K562 (cell line): ENCODE results near the gene COPB2. TPM values are rescaled to one million over a fixed set of nuclear protein-coding genes. Genes with fewer than 3 reads are reported as not detected.

ENCODE experiments used
- ATAC-seq: fragments of 200-7000 bp; cut with Tn5 transposase; 3 replicates; pipeline ENCODE4 v1.9.1; 2020; ENCODE audit warnings: moderate library complexity
- BruUV-seq: library from RNA; stranded (reverse); fragments of 400-500 nt; replicated peaks from 2 replicates; lab custom pipeline; 2021; lab: Mats Ljungman, UMichigan
- CTCF ChIA-PET: fragments of 300-600 bp; formaldehyde crosslinking; extraction: SDS; loops from one replicate; lab custom pipeline; 2021; ENCODE audit warnings: low intra/inter-chr PET ratio; lab: Yijun Ruan, JAX
- POLR2A ChIA-PET: fragments of 300-600, 350-650 bp; sonication (Branson Sonifier 250); formaldehyde crosslinking; extraction: SDS; loops from one replicate; lab custom pipeline; 2021; ENCODE audit warnings: antibody characterized with exemption, inconsistent platforms; lab: Yijun Ruan, JAX
- DNase-seq, 4 experiments: peaks; one replicate each; pipeline versions ENCODE4 v3.0.0 to v3.0.0-alpha.2; 2011 to 2018; ENCODE audit warnings: low spot score in 3 of 4, mixed read lengths in 3 of 4; ENCODE audit errors: extremely low read depth in 1 of 4
- FAIRE-seq: peaks from 2 replicates; lab custom pipeline; 2011; peaks lifted over from hg19 to GRCh38; lab: Jason Lieb, UNC
- H2AFZ ChIP-seq: 2 replicates; pipeline ENCODE4 v1.6.0; 2011; ENCODE audit warnings: low read depth, low read length, control low read depth, inconsistent platforms
- H3K27ac ChIP-seq: fragments of 200-600 bp; 3 replicates; pipeline ENCODE4 v1.8.0; 2011; ENCODE audit warnings: low read depth, mild to moderate bottlenecking, control low read depth, inconsistent platforms, low read length, moderate library complexity, mixed read lengths; ENCODE audit errors: extremely low read depth
- H3K27me3 ChIP-seq, 2 experiments: fragments of 300-600 bp in 1 of 2; 2 replicates in 1 of 2; 3 replicates in 1 of 2; pipeline versions ENCODE4 v1.6.0 to v1.8.0; 2011; ENCODE audit warnings: inconsistent platforms in 2 of 2, low read length in 2 of 2, mild to moderate bottlenecking in 1 of 2, mixed read lengths in 1 of 2, moderate library complexity in 1 of 2; ENCODE audit not compliant: control insufficient read depth in 2 of 2, insufficient read depth in 2 of 2
- H3K36me3 ChIP-seq: fragments of 300-600 bp; 3 replicates; pipeline ENCODE4 v1.8.0; 2011; ENCODE audit warnings: mild to moderate bottlenecking, low read length, inconsistent platforms; ENCODE audit not compliant: control insufficient read depth, insufficient read depth
- H3K4me1 ChIP-seq, 2 experiments: fragments of 200-600 bp in 1 of 2; replicated peaks in 1 of 2; 2 replicates in 1 of 2; 3 replicates in 1 of 2; pipeline versions ENCODE4 v1.5.1 to v1.8.0; 2011; ENCODE audit warnings: inconsistent platforms in 2 of 2, low read length in 2 of 2, mild to moderate bottlenecking in 1 of 2, mixed read lengths in 1 of 2, moderate library complexity in 1 of 2; ENCODE audit not compliant: control insufficient read depth in 2 of 2, insufficient read depth in 2 of 2
- H3K4me2 ChIP-seq: 2 replicates; pipeline ENCODE4 v1.6.1; 2011; ENCODE audit warnings: low read length, control low read depth, inconsistent platforms, mixed read lengths; ENCODE audit not compliant: insufficient read depth
- H3K4me3 ChIP-seq: fragments of 200-600 bp; sonication (generic), shearing (Covaris generic); 2 replicates; pipeline ENCODE4 v1.5.1; 2016; ENCODE audit warnings: control low read depth, inconsistent platforms
- H3K79me2 ChIP-seq: fragments of 200-600 bp; 3 replicates; pipeline ENCODE4 v1.8.0; 2011; ENCODE audit warnings: low read length, inconsistent platforms; ENCODE audit not compliant: control insufficient read depth, insufficient read depth
- H3K9ac ChIP-seq, 2 experiments: 2 replicates each; pipeline versions ENCODE4 v1.6.0 to v1.6.1; 2011; ENCODE audit warnings: low read depth in 2 of 2, low read length in 2 of 2, control low read depth in 1 of 2, inconsistent platforms in 1 of 2, mild to moderate bottlenecking in 1 of 2, mixed read lengths in 1 of 2; ENCODE audit not compliant: insufficient read depth in 1 of 2
- H3K9me1 ChIP-seq: one replicate; pipeline ENCODE4 v1.6.0; 2011; ENCODE audit warnings: inconsistent platforms, mild to moderate bottlenecking, low read length, moderate library complexity; ENCODE audit not compliant: control insufficient read depth, insufficient read depth
- H3K9me3 ChIP-seq: replicated peaks from 2 replicates; pipeline ENCODE4 v1.5.1; 2011; ENCODE audit warnings: low read depth, low read length, inconsistent platforms; ENCODE audit not compliant: control insufficient read depth, insufficient read depth
- H4K20me1 ChIP-seq: replicated peaks from 2 replicates; pipeline ENCODE4 v1.6.1; 2011; ENCODE audit warnings: low read length, inconsistent platforms, mixed read lengths; ENCODE audit not compliant: control insufficient read depth, insufficient read depth
- ARID1B ChIP-seq: fragments of 450-650 bp; IDR thresholded peaks from 2 replicates; pipeline ENCODE4 v1.6.1; 2016; ENCODE audit warnings: antibody characterized with exemption, mild to moderate bottlenecking, inconsistent platforms
- CBFA2T3 ChIP-seq: fragments of 450-650 bp; IDR thresholded peaks from 2 replicates; pipeline ENCODE4 v1.6.1; 2017
- CREB3L1 ChIP-seq: fragments of 450-650 bp; IDR thresholded peaks from 2 replicates; pipeline ENCODE4 v1.6.1; 2014; ENCODE audit warnings: low read depth, mild to moderate bottlenecking, moderate library complexity, borderline replicate concordance
- NFE2L1 ChIP-seq: fragments of 450-650 bp; IDR thresholded peaks from 2 replicates; pipeline ENCODE4 v1.6.1; 2016; ENCODE audit warnings: missing genetic modification characterization, low read depth, mild to moderate bottlenecking, missing compliant biosample characterization, moderate library complexity, borderline replicate concordance
- THAP7 ChIP-seq: fragments of 250-450 bp; sonication (Bioruptor Pico); IDR thresholded peaks from 2 replicates; pipeline ENCODE4 v1.5.0; 2021
- ZBTB1 ChIP-seq: sonication (generic); formaldehyde crosslinking; IDR thresholded peaks from 2 replicates; pipeline ENCODE4 v1.8.1; 2023; ENCODE audit warnings: missing genetic modification reagents, low read depth, mild to moderate bottlenecking, borderline replicate concordance
- ZC3H8 ChIP-seq: fragments of 450-650 bp; IDR thresholded peaks from 2 replicates; pipeline ENCODE4 v1.6.1; 2017
- WGBS: fragments of 100-300 bp; shearing (Covaris generic); methylation state at CpG from one replicate; pipeline ENCODE4 v1.1.6; 2016; ENCODE audit warnings: low coverage, mixed read lengths; ENCODE audit not compliant: insufficient coverage; ENCODE audit errors: missing lambda C conversion rate; 5-methylcytosine and 5-hydroxymethylcytosine counted together
- in situ Hi-C: fragments of 300-500 bp; cut with MboI; formaldehyde crosslinking; loops from 4 replicates; pipeline ENCODE4 v1.15.0; 2018; ENCODE audit warnings: inconsistent platforms, mixed read lengths
- intact Hi-C: fragments of 100-400 bp; cut with micrococcal nuclease; formaldehyde crosslinking; loops from 2 replicates; pipeline ENCODE4 v1.14.2; 2022
- polyA plus RNA-seq, 8 experiments: library from polyadenylated mRNA; depleted of rRNA in 4 of 8; stranded (reverse) in 5 of 8; unstranded in 3 of 8; fragments of >200 nt; fragmentation: Nextera tagmentation in 2 of 8; fragmentation: Illumina TruSeq in 1 of 8; extraction: Ambion mirVana in 2 of 8; extraction: Trizol in 1 of 8; gene quantifications; 2 replicates each; pipeline versions ENCODE4 v1.2.1 to v1.2.3, GENCODE V29; 2011 to 2014; ENCODE audit warnings: inconsistent platforms in 1 of 8, missing spikeins in 1 of 8
- total RNA-seq, 7 experiments: library from RNA; depleted of rRNA in 6 of 7; stranded (reverse); fragments of >200 nt in 6 of 7; fragmentation: Illumina TruSeq in 2 of 7; extraction: Trizol in 2 of 7; gene quantifications; 2 replicates each; pipeline versions ENCODE4 v1.2.1 to v1.2.3, GENCODE V29; 2011 to 2021; ENCODE audit warnings: low replicate concordance in 1 of 7
- TF ChIP-seq, protein P1 (sequence below): fragments of 450-650 bp; IDR thresholded peaks from 2 replicates; pipeline ENCODE4 v1.6.1; 2017; ENCODE audit warnings: antibody characterized with exemption, mild to moderate bottlenecking

The COPB2 gene
- total and polyA plus RNA-seq, 9 of the 15 experiments (the other 6 are each of a cell fraction or from before 2014, with no cell fraction given): 64.3 to 189 (median 130) TPM

DNA sequence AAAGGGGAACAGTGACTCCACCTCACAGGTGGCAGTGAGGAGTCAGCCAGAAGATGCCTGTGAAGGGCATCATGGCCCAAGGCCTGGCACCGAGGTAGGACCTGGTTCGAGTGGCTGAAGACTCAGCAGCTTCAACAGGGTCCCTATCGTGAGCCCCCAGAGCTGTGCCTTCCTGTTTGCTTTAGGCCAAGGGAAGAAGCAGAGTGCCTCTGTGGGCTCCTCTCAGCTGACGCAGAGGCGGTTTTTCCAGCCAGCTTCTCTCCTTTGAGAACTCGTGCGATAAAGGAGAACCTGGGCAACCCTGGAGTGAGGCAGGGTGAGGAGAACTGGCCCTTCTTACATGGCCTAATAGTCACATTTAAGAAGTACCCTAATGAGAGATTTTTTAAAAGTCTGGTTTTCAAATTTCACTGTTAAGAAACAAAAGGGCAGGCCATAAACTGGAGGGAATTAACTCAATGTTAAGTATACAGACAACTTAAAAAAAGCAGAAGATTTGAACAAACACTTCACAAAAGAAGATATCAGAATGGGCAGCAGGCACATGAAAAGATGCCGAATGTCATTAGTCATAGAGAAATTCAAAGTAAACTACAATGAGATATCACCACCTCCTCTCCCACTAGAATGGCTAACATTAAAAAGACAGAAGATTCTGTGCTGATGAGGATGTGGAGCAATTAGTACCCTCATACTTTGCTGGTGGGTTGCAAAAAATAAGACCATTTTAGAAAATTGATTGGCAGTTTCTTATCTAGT, 68.7 kb downstream of the COPB2 start:
- H3K9ac ChIP-seq: peak overlapping the region in 1 of 2 experiments; percentile 78; a peak in 1 of 4 replicates
- H3K4me3 ChIP-seq: no peak overlapping the region
- TF ChIP-seq ARID1B (0 out of 2 replicates have a peak, but pooled peaks have one; percentile 40), ZC3H8 (no peak), CREB3L1 (no peak), NFE2L1 (no peak), THAP7 (CRISPR knock-in tag) (no peak), ZBTB1 (CRISPR knock-in tag) (no peak), CBFA2T3 (peak; percentile 39)
- TF ChIP-seq, protein P1, sequence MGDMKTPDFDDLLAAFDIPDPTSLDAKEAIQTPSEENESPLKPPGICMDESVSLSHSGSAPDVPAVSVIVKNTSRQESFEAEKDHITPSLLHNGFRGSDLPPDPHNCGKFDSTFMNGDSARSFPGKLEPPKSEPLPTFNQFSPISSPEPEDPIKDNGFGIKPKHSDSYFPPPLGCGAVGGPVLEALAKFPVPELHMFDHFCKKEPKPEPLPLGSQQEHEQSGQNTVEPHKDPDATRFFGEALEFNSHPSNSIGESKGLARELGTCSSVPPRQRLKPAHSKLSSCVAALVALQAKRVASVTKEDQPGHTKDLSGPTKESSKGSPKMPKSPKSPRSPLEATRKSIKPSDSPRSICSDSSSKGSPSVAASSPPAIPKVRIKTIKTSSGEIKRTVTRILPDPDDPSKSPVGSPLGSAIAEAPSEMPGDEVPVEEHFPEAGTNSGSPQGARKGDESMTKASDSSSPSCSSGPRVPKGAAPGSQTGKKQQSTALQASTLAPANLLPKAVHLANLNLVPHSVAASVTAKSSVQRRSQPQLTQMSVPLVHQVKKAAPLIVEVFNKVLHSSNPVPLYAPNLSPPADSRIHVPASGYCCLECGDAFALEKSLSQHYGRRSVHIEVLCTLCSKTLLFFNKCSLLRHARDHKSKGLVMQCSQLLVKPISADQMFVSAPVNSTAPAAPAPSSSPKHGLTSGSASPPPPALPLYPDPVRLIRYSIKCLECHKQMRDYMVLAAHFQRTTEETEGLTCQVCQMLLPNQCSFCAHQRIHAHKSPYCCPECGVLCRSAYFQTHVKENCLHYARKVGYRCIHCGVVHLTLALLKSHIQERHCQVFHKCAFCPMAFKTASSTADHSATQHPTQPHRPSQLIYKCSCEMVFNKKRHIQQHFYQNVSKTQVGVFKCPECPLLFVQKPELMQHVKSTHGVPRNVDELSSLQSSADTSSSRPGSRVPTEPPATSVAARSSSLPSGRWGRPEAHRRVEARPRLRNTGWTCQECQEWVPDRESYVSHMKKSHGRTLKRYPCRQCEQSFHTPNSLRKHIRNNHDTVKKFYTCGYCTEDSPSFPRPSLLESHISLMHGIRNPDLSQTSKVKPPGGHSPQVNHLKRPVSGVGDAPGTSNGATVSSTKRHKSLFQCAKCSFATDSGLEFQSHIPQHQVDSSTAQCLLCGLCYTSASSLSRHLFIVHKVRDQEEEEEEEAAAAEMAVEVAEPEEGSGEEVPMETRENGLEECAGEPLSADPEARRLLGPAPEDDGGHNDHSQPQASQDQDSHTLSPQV: peak; percentile 42; the same call in 1 of the 2 replicates
- peaks cover 32 to 36% of the 10 kb centered on the region in 2 experiments; a peak in 4 of 5 replicates for H3K4me1 ChIP-seq
- FAIRE-seq: no peak
- H3K27me3 ChIP-seq: no peaks in the 10 kb centered on the region
- H3K4me2 ChIP-seq: no peak overlapping the region
- no peak for ATAC-seq
- H4K20me1 ChIP-seq: no peaks in the 10 kb centered on the region
- H3K79me2 ChIP-seq: no peaks in the 10 kb centered on the region
- no peak for DNase-seq
- H2AFZ ChIP-seq: peak overlapping the region; percentile 71
- 49% methylated on average over 8 of the region's 8 CpGs for WGBS
- ChIA-PET CTCF (no interaction called here), POLR2A (interaction anchor here (0.6 to 1.1 kb wide), 2 partner anchors 32 to 56 kb away, joined by 3 read pairs; no protein-coding TSS in a partner anchor)
- in situ Hi-C loops (no loop called here), intact Hi-C loops (loop anchor here (10.0 kb wide), 1 partner anchor 96 kb away; no protein-coding TSS in a partner anchor)
- no peaks in the 10 kb centered on the region for H3K9me1 ChIP-seq
- BruUV-seq: no TSS peak
- H3K36me3 ChIP-seq: no peaks in the 10 kb centered on the region
- H3K27ac ChIP-seq: no peak overlapping the region
- no peaks in the 10 kb centered on the region for H3K9me3 ChIP-seq
